ENCODE measurements around the gene WNT5A.
A peak's percentile ranks its signal among the peaks of the same experiment; 100 is the strongest.
"Not testable (repeated sequence)": the region's sequence is repeated elsewhere in the genome, so short reads cannot be mapped to it uniquely, and the experiment has no call there.

WNT5A gene

GRCh38 chr3:55505102-55505501 is 18.0 kb upstream of the WNT5A start:
- not testable (repeated sequence) for DNase-seq

- DNase-seq, result no peak
These were observed 14.8 kb upstream of the WNT5A start for GRCh38 chr3:55501905-55502304.

GRCh38 chr3:55500555-55501330 is 13.6 kb upstream of the WNT5A start:
- DNase-seq, result no peak

- no peak for DNase-seq
These were observed 11.4 kb upstream of the WNT5A start for GRCh38 chr3:55498520-55498919.

GRCh38 chr3:55497250-55497649 is 10.1 kb upstream of the WNT5A start:
- DNase-seq, result no peak

- no peak for DNase-seq
These were observed 7.9 kb upstream of the WNT5A start for GRCh38 chr3:55494976-55495375.

- DNase-seq, result no peak
These were observed 5.9 kb upstream of the WNT5A start for GRCh38 chr3:55492976-55493375.

- DNase-seq, result no peak
These were observed 4.2 kb upstream of the WNT5A start for GRCh38 chr3:55491296-55491816.

GRCh38 chr3:55490276-55490913 is 3.3 kb upstream of the WNT5A start:
- DNase-seq, result no peak

GRCh38 chr3:55489798-55490132 is 2.7 kb upstream of the WNT5A start:
- DNase-seq, result no peak

GRCh38 chr3:55488398-55489055 is 1.4 kb upstream of the WNT5A start:
- DNase-seq, result no peak

- no peak for DNase-seq
These were observed 505 bp upstream of the WNT5A start for GRCh38 chr3:55487381-55488241.

- DNase-seq, result no peak
These were observed 827 bp downstream of the WNT5A start for GRCh38 chr3:55486101-55486856.

GRCh38 chr3:55484801-55485791 is 2.0 kb downstream of the WNT5A start:
- peak in 1 of 2 experiments; percentile 27 for DNase-seq

- DNase-seq, result no peak
These were observed 2.9 kb downstream of the WNT5A start for GRCh38 chr3:55484191-55484689.

GRCh38 chr3:55483196-55484095 is 3.7 kb downstream of the WNT5A start:
- DNase-seq, result no peak

GRCh38 chr3:55482496-55483195 is 4.5 kb downstream of the WNT5A start:
- no peak for DNase-seq

GRCh38 chr3:55481744-55482495 is 5.2 kb downstream of the WNT5A start:
- DNase-seq, result no peak
